HEK293 (cell line): ENCODE measurements around the gene CD3D.

ENCODE experiments used
- CTCF ChIA-PET: fragments of 350-600 bp; formaldehyde crosslinking; extraction: SDS; loops from one replicate; lab custom pipeline; 2021; ENCODE audit warnings: antibody characterized with exemption; lab: Yijun Ruan, JAX
- POLR2A ChIA-PET: fragments of 300-600 bp; formaldehyde crosslinking; extraction: SDS; loops from one replicate; lab custom pipeline; 2020; ENCODE audit warnings: antibody characterized with exemption, inconsistent platforms; lab: Yijun Ruan, JAX
- H3K27ac ChIP-seq: fragments of 200-500 bp; sonication (Bioruptor generic); 2 replicates; pipeline ENCODE4 v1.5.1; 2014; ENCODE audit warnings: low read depth, low read length, control low read depth, inconsistent platforms; ENCODE audit errors: extremely low read depth
- H3K36me3 ChIP-seq, 2 experiments: fragments of 200-500 bp in 1 of 2; sonication (Bioruptor generic) in 1 of 2; 1 replicate in 1 of 2; 2 replicates in 1 of 2; pipeline ENCODE4 v1.5.1; 2014 to 2017; ENCODE audit warnings: inconsistent platforms in 2 of 2, low read length in 2 of 2; ENCODE audit not compliant: control insufficient read depth in 2 of 2, insufficient read depth in 1 of 2
- H3K4me1 ChIP-seq: fragments of 200-500 bp; sonication (Bioruptor generic); 2 replicates; pipeline ENCODE4 v1.5.1; 2014; ENCODE audit warnings: mild to moderate bottlenecking, low read length, inconsistent platforms; ENCODE audit not compliant: control insufficient read depth, insufficient read depth
- H3K4me3 ChIP-seq: 2 replicates; pipeline ENCODE4 v1.5.1; 2011; ENCODE audit warnings: low read depth, mild to moderate bottlenecking, control low read depth, low read length, moderate library complexity
- H3K9me3 ChIP-seq: fragments of 200-500 bp; sonication (Bioruptor generic); 2 replicates; pipeline ENCODE4 v1.5.1; 2014; ENCODE audit warnings: low read depth, low read length, inconsistent platforms; ENCODE audit not compliant: control insufficient read depth, insufficient read depth
- BCL6B ChIP-seq: fragments of 450-650 bp; formaldehyde crosslinking; IDR thresholded peaks from 2 replicates; pipeline ENCODE4 v1.5.1; 2017; ENCODE audit warnings: missing biosample characterization, missing genetic modification characterization
- SALL2 ChIP-seq: fragments of 450-650 bp; formaldehyde crosslinking; IDR thresholded peaks from 2 replicates; pipeline ENCODE4 v1.5.0; 2017; ENCODE audit warnings: missing biosample characterization, mild to moderate bottlenecking, missing genetic modification characterization, borderline replicate concordance
- TRIM28 ChIP-seq: IDR thresholded peaks from 2 replicates; pipeline ENCODE4 v1.6.1; 2011; ENCODE audit warnings: low read length, control low read depth, borderline replicate concordance
- TSHZ1 ChIP-seq: fragments of 450-650 bp; formaldehyde crosslinking; IDR thresholded peaks from 2 replicates; pipeline ENCODE4 v1.5.1; 2016; ENCODE audit warnings: missing biosample characterization, missing genetic modification characterization, borderline replicate concordance
- YY1 ChIP-seq: fragments of 450-650 bp; formaldehyde crosslinking; IDR thresholded peaks from 2 replicates; pipeline ENCODE4 v1.5.1; 2018; ENCODE audit warnings: missing biosample characterization, missing genetic modification characterization
- ZBTB21 ChIP-seq: fragments of 450-650 bp; formaldehyde crosslinking; IDR thresholded peaks from 2 replicates; pipeline ENCODE4 v1.5.1; 2017; ENCODE audit warnings: missing biosample characterization, missing genetic modification characterization
- ZFP37 ChIP-seq: fragments of 450-650 bp; formaldehyde crosslinking; IDR thresholded peaks from 2 replicates; pipeline ENCODE4 v1.5.1; 2016; ENCODE audit warnings: missing biosample characterization, missing genetic modification characterization
- ZNF16 ChIP-seq: fragments of 450-650 bp; formaldehyde crosslinking; IDR thresholded peaks from 2 replicates; pipeline ENCODE4 v1.5.1; 2016; ENCODE audit warnings: low read depth, missing biosample characterization, missing genetic modification characterization
- ZNF184 ChIP-seq: fragments of 450-650 bp; IDR thresholded peaks from 2 replicates; pipeline ENCODE4 v1.5.1; 2018; ENCODE audit warnings: missing biosample characterization, mild to moderate bottlenecking, missing genetic modification characterization
- ZNF223 ChIP-seq: fragments of 450-650 bp; formaldehyde crosslinking; IDR thresholded peaks from 2 replicates; pipeline ENCODE4 v1.5.1; 2016; ENCODE audit warnings: missing biosample characterization, missing genetic modification characterization
- ZNF350 ChIP-seq: fragments of 450-650 bp; formaldehyde crosslinking; IDR thresholded peaks from 2 replicates; pipeline ENCODE4 v1.5.0; 2017; ENCODE audit warnings: missing biosample characterization, mild to moderate bottlenecking, missing genetic modification characterization
- ZNF354C ChIP-seq: fragments of 450-650 bp; formaldehyde crosslinking; IDR thresholded peaks from 2 replicates; pipeline ENCODE4 v1.5.1; 2016; ENCODE audit warnings: missing biosample characterization, missing genetic modification characterization, low read depth, borderline replicate concordance
- ZNF426 ChIP-seq: fragments of 450-650 bp; formaldehyde crosslinking; IDR thresholded peaks from 2 replicates; pipeline ENCODE4 v1.5.1; 2017; ENCODE audit warnings: missing biosample characterization, missing genetic modification characterization, mild to moderate bottlenecking, inconsistent platforms, moderate library complexity
- ZNF521 ChIP-seq: fragments of 450-650 bp; formaldehyde crosslinking; IDR thresholded peaks from 2 replicates; pipeline ENCODE4 v1.5.1; 2017; ENCODE audit warnings: missing biosample characterization, mild to moderate bottlenecking, missing genetic modification characterization
- ZNF549 ChIP-seq: fragments of 450-650 bp; IDR thresholded peaks from 2 replicates; pipeline ENCODE4 v1.5.1; 2018; ENCODE audit warnings: missing biosample characterization, missing genetic modification characterization, mild to moderate bottlenecking, inconsistent platforms, moderate library complexity
- ZNF701 ChIP-seq: fragments of 450-650 bp; formaldehyde crosslinking; IDR thresholded peaks from 2 replicates; pipeline ENCODE4 v1.5.1; 2016; ENCODE audit warnings: missing biosample characterization, missing genetic modification characterization
- ZNF768 ChIP-seq: fragments of 450-650 bp; formaldehyde crosslinking; IDR thresholded peaks from 2 replicates; pipeline ENCODE4 v1.5.1; 2018; ENCODE audit warnings: missing biosample characterization, mild to moderate bottlenecking, missing genetic modification characterization
- ZNF785 ChIP-seq: fragments of 450-650 bp; formaldehyde crosslinking; IDR thresholded peaks from 2 replicates; pipeline ENCODE4 v1.5.1; 2016; ENCODE audit warnings: missing biosample characterization, missing genetic modification characterization

Gene CD3D

GRCh38 chr11:118343981-118344515, 1.5 kb upstream of the CD3D start, which contains the start of gene CD3G:
CD3G (plus strand) TSS chr11:118344344; CDS start chr11:118344424, 80 bp downstream.
- no peak within 1 kb of the TSS for H3K27ac ChIP-seq
- CTCF ChIA-PET, result interaction anchor here (0.6 kb wide), 1 partner anchor 145 kb away, joined by 5 read pairs; no protein-coding TSS in a partner anchor

GRCh38 chr11:118343248-118343647, 743 bp upstream of the CD3D start:
- Histone ChIP-seq H3K27ac (no peak overlapping the region), H3K9me3 (no peaks in the 10 kb centered on the region), H3K36me3 (no peaks in the 10 kb centered on the region), H3K4me3 (no peak overlapping the region), H3K4me1 (no peaks in the 10 kb centered on the region)
- no peak for TF ChIP-seq ZNF223 (tag by site-specific recombination)
- no peak for TF ChIP-seq YY1 (tag by site-specific recombination)
- TF ChIP-seq ZNF785, result no peak
- TF ChIP-seq SALL2 (tag by site-specific recombination), result no peak
- no peak for TF ChIP-seq ZNF768 (tag by site-specific recombination)
- no peak for TF ChIP-seq ZNF549 (tag by site-specific recombination)
- no peak for TF ChIP-seq ZNF521 (tag by site-specific recombination)
- TF ChIP-seq ZNF184 (tag by site-specific recombination), result no peak
- TF ChIP-seq ZFP37 (tag by site-specific recombination), result no peak
- TF ChIP-seq TRIM28, result no peak
- TF ChIP-seq ZBTB21 (tag by site-specific recombination), result no peak
- TF ChIP-seq ZNF701, result no peak
- TF ChIP-seq ZNF426 (tag by site-specific recombination), result no peak
- no peak for TF ChIP-seq ZNF16 (tag by site-specific recombination)
- TF ChIP-seq BCL6B, result no peak
- no peak for TF ChIP-seq ZNF350 (tag by site-specific recombination)
- ChIA-PET POLR2A (no interaction called here), CTCF (no interaction called here)

More at GRCh38 chr11:118343981-118344515, 1.5 kb upstream of the CD3D start, which contains the start of gene CD3G:
- Histone ChIP-seq H3K4me1 (no peaks in the 10 kb centered on the region), H3K9me3 (no peaks in the 10 kb centered on the region), H3K36me3 (no peaks in the 10 kb centered on the region), H3K4me3 (no peak within 1 kb of the TSS)
- POLR2A ChIA-PET, result interaction anchor here (0.6 kb wide), 1 partner anchor 43 kb away, joined by 4 read pairs; no protein-coding TSS in a partner anchor
- TF ChIP-seq TSHZ1 (no peak), ZNF354C (tag by site-specific recombination) (no peak)
- TF ChIP-seq, all 188 proteins: peak for 0
